KMS-11 (cell line): ENCODE data around the gene SRBD1.
A peak's percentile ranks its signal among the peaks of the same experiment; 100 is the strongest.

Experiments
- H2AFZ ChIP-seq: fragments of 200-600 bp; sonication (generic); 2 replicates; pipeline ENCODE4 v1.6.1; 2016; ENCODE audit warnings: antibody characterized with exemption, mixed run types, low read depth
- H3K27ac ChIP-seq: fragments of 200-600 bp; sonication (generic); 2 replicates; pipeline ENCODE4 v1.6.1; 2016; ENCODE audit warnings: mild to moderate bottlenecking, mixed run types
- H3K27me3 ChIP-seq: fragments of 200-600 bp; sonication (generic); 2 replicates; pipeline ENCODE4 v1.6.1; 2017; ENCODE audit warnings: mild to moderate bottlenecking, low read depth, mixed run types, moderate library complexity; ENCODE audit not compliant: insufficient read depth
- H3K36me3 ChIP-seq: fragments of 200-600 bp; sonication (generic); 2 replicates; pipeline ENCODE4 v1.6.1; 2017; ENCODE audit warnings: mild to moderate bottlenecking, mixed run types; ENCODE audit not compliant: insufficient read depth
- H3K4me1 ChIP-seq: fragments of 200-600 bp; sonication (generic); 2 replicates; pipeline ENCODE4 v1.6.1; 2016; ENCODE audit warnings: mild to moderate bottlenecking, low read depth, mixed run types; ENCODE audit not compliant: poor library complexity, severe bottlenecking
- H3K4me2 ChIP-seq: fragments of 200-600 bp; sonication (generic); 2 replicates; pipeline ENCODE4 v1.7.0; 2016; ENCODE audit warnings: mild to moderate bottlenecking, mixed run types
- H3K4me3 ChIP-seq: fragments of 200-600 bp; sonication (generic); IDR thresholded peaks from 2 replicates; pipeline ENCODE4 v1.6.1; 2017; ENCODE audit warnings: low read depth, low read length, mixed read lengths; ENCODE audit not compliant: insufficient read depth
- H3K79me2 ChIP-seq: fragments of 200-600 bp; sonication (generic); 2 replicates; pipeline ENCODE4 v1.6.1; 2016; ENCODE audit warnings: low read depth, mixed run types; ENCODE audit not compliant: insufficient read depth
- H3K9ac ChIP-seq: fragments of 200-600 bp; sonication (generic); 2 replicates; pipeline ENCODE4 v1.6.1; 2016; ENCODE audit warnings: mild to moderate bottlenecking, mixed run types
- H4K20me1 ChIP-seq: fragments of 200-600 bp; sonication (generic); 2 replicates; pipeline ENCODE4 v1.6.1; 2016; ENCODE audit warnings: mild to moderate bottlenecking, mixed run types; ENCODE audit not compliant: insufficient read depth
- TF ChIP-seq, protein P1 (sequence below): fragments of 200-600 bp; sonication (generic); conservative IDR thresholded peaks from 2 replicates; pipeline ENCODE4 v1.6.1; 2017; ENCODE audit warnings: low read depth, mild to moderate bottlenecking, antibody characterized with exemption, low read length, moderate library complexity, mixed read lengths

Gene SRBD1

DNA sequence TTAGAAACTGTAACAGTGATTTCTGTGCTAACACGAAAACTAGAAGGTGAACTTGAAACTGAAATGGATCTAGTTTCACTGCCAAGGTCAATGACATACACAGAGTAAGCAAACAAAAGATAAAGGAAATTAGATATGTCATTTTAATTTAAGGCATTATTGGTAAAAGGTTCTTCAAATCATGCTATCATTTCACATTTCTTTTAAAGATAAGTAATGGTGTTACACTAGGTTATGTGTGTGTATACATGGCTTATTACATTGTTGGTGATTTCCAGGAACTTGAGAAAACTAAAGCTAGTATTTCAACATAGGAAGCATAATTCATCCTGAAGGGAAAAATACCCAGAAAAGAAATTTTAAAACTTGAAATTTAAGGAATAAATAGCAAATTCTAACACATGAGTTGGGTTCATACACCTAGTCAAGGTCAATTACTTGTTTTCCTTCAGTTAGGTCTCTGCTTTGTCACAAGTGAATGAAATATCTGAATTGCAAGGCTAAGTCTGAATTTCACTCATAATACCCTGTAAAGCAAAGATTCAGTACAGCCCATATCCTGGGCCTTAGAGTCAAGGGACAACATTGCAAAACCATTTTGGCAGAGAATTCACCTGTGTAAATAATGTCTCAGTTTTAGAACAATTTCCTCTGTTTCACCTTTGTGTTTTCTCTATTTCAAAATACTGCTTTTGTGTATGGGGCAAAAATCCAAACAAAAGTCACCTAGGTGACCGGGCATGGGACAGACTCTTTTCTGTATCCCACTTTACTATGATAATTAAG is 141.6 kb downstream of the SRBD1 start:
- Histone ChIP-seq H3K27ac (peak overlapping the region; percentile 54), H3K27me3 (no peaks in the 10 kb centered on the region), H2AFZ (no peak overlapping the region), H3K4me1 (peaks cover 70% of the 10 kb centered on the region), H3K4me2 (peak overlapping the region; percentile 55), H4K20me1 (no peaks in the 10 kb centered on the region), H3K4me3 (no peak overlapping the region), H3K79me2 (no peaks in the 10 kb centered on the region), H3K36me3 (no peaks in the 10 kb centered on the region), H3K9ac (peak overlapping the region; percentile 26; the same call in 1 of the 2 replicates)
- TF ChIP-seq, protein P1, sequence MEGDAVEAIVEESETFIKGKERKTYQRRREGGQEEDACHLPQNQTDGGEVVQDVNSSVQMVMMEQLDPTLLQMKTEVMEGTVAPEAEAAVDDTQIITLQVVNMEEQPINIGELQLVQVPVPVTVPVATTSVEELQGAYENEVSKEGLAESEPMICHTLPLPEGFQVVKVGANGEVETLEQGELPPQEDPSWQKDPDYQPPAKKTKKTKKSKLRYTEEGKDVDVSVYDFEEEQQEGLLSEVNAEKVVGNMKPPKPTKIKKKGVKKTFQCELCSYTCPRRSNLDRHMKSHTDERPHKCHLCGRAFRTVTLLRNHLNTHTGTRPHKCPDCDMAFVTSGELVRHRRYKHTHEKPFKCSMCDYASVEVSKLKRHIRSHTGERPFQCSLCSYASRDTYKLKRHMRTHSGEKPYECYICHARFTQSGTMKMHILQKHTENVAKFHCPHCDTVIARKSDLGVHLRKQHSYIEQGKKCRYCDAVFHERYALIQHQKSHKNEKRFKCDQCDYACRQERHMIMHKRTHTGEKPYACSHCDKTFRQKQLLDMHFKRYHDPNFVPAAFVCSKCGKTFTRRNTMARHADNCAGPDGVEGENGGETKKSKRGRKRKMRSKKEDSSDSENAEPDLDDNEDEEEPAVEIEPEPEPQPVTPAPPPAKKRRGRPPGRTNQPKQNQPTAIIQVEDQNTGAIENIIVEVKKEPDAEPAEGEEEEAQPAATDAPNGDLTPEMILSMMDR = no peak

- Histone ChIP-seq H3K4me2 (peak overlapping the region; percentile 55), H2AFZ (no peak overlapping the region), H3K4me3 (no peak overlapping the region), H3K27ac (no peak overlapping the region), H3K4me1 (peaks cover 82% of the 10 kb centered on the region), H3K36me3 (no peaks in the 10 kb centered on the region), H3K27me3 (no peaks in the 10 kb centered on the region), H4K20me1 (no peaks in the 10 kb centered on the region), H3K9ac (no peak overlapping the region), H3K79me2 (no peaks in the 10 kb centered on the region)
- TF ChIP-seq, protein P1 = no peak
These were observed 142.8 kb downstream of the SRBD1 start for GRCh38 chr2:45468279-45468678.

DNA sequence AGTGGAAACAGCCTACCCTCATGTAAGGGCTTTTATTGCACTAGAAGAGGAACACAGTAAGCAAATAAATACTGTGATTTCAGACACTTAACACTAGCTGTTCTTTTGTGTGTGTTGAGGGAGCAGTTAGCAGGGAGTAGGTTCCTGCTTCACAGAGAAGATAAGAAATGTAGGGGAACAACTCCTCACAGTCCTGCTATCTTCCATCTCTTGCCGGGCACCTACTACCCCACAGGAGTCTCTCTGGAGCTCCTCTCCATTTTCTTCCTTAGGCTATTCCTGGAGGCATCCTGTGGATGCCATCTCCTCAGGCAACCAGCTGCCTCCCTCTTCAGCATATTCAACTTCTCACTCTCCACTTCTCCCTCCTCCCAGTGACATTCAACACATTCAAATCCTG is 145.0 kb downstream of the SRBD1 start:
- H3K27ac ChIP-seq = no peak overlapping the region
- TF ChIP-seq, protein P1 = no peak
- no peak overlapping the region for H2AFZ ChIP-seq
- no peaks in the 10 kb centered on the region for H3K79me2 ChIP-seq
- no peaks in the 10 kb centered on the region for H3K36me3 ChIP-seq
- H3K27me3 ChIP-seq = no peaks in the 10 kb centered on the region
- H3K4me2 ChIP-seq = no peak overlapping the region
- no peak overlapping the region for H3K9ac ChIP-seq
- no peak overlapping the region for H3K4me3 ChIP-seq
- no peaks in the 10 kb centered on the region for H4K20me1 ChIP-seq
- H3K4me1 ChIP-seq = peaks cover 75% of the 10 kb centered on the region

- Histone ChIP-seq H3K9ac (no peak overlapping the region), H3K27me3 (no peaks in the 10 kb centered on the region), H3K79me2 (no peaks in the 10 kb centered on the region), H3K27ac (no peak overlapping the region), H2AFZ (no peak overlapping the region), H3K36me3 (no peaks in the 10 kb centered on the region), H3K4me3 (no peak overlapping the region), H3K4me2 (no peak overlapping the region), H4K20me1 (no peaks in the 10 kb centered on the region), H3K4me1 (peaks cover 43% of the 10 kb centered on the region)
- TF ChIP-seq, protein P1 = no peak
These were observed 150.2 kb downstream of the SRBD1 start for GRCh38 chr2:45460825-45461224.
